Prostate gland (tissue), 2 donors: Measurements from ENCODE around the gene CALHM4. TPM values are rescaled to one million over a fixed set of nuclear protein-coding genes. Genes with fewer than 3 reads are reported as not detected.
A peak's percentile ranks its signal among the peaks of the same experiment; 100 is the strongest.

Experiments used
- DNase-seq: peaks from one replicate; pipeline ENCODE4 v3.0.0-alpha.2; 2019; ENCODE audit warnings: low spot score
- H3K27ac ChIP-seq, 2 donors: fragments of 200-600 bp; sonication (generic); 2 replicates each; pipeline ENCODE4 v1.5.1; 2017 to 2019
- H3K27me3 ChIP-seq: fragments of 200-600 bp; sonication (generic); replicated peaks from 2 replicates; pipeline ENCODE4 v1.5.1; 2019; ENCODE audit not compliant: insufficient read depth
- H3K36me3 ChIP-seq, 2 donors: fragments of 200-600 bp; sonication (generic); 1 replicate in 1 of 2; 2 replicates in 1 of 2; pipeline versions ENCODE4 v1.5.1 to v1.8.1; 2017 to 2019
- H3K4me1 ChIP-seq: fragments of 200-600 bp; sonication (generic); replicated peaks from 2 replicates; pipeline ENCODE4 v1.5.1; 2019
- H3K4me3 ChIP-seq, 2 donors: fragments of 200-600 bp; sonication (generic); 2 replicates each; pipeline ENCODE4 v1.5.1; 2017 to 2019
- H3K9me3 ChIP-seq: fragments of 200-600 bp; sonication (generic); 2 replicates; pipeline ENCODE4 v1.5.1; 2017
- CTCF ChIP-seq, 4 experiments: fragments of 200-600 bp in 2 of 4; fragments of 450-650 bp in 2 of 4; sonication (generic) in 2 of 4; IDR thresholded peaks; 1 replicate in 3 of 4; 2 replicates in 1 of 4; pipeline ENCODE4 v1.5.1; 2016 to 2019; ENCODE audit warnings: antibody characterized with exemption in 4 of 4, mild to moderate bottlenecking in 2 of 4, moderate library complexity in 2 of 4
- POLR2A ChIP-seq: fragments of 450-650 bp; IDR thresholded peaks from one replicate; pipeline ENCODE4 v1.6.1; 2016; ENCODE audit warnings: antibody characterized with exemption, mild to moderate bottlenecking
- POLR2AphosphoS5 ChIP-seq: sonication (generic); formaldehyde crosslinking; IDR thresholded peaks from one replicate; pipeline ENCODE4 v1.6.1; 2017; ENCODE audit warnings: antibody characterized with exemption
- WGBS: methylation state at CpG from one replicate; pipeline ENCODE4 v1.1.5; 2018; 5-methylcytosine and 5-hydroxymethylcytosine counted together
- intact Hi-C: fragments of 100-400 bp; cut with DNase I; formaldehyde crosslinking; loops from one replicate; pipeline ENCODE4 v1.14.2; 2022
- total RNA-seq, 2 donors: library from RNA; depleted of rRNA; stranded (reverse); fragments of >200 nt; gene quantifications; one replicate each; pipeline ENCODE4 v1.1.0, GENCODE V29; 2016

CALHM4 gene
- total RNA-seq, 2 donors from 2014 or later, result 0.57 TPM; not detected in 1

- H3K27me3 ChIP-seq, result no peaks in the 10 kb centered on the region
- H3K36me3 ChIP-seq, result no peaks in the 10 kb centered on the region
- H3K9me3 ChIP-seq, result no peaks in the 10 kb centered on the region
- intact Hi-C loops, result loop anchor here (10.0 kb wide), 1 partner anchor 50 kb away; the partner anchor contains the start of gene CALHM5
- no peak overlapping the region for H3K4me3 ChIP-seq
- H3K27ac ChIP-seq, result no peak overlapping the region
- no peak for DNase-seq
- 75% methylated on average over 7 of the region's 7 CpGs for WGBS
- H3K4me1 ChIP-seq, result no peaks in the 10 kb centered on the region
- TF ChIP-seq POLR2A, result no peak
- TF ChIP-seq POLR2AphosphoS5, result no peak
- TF ChIP-seq CTCF (IDR thresholded peaks at IDR 0.05), result no peak
Observed at GRCh38 chr6:116564311-116564710, 10.8 kb downstream of the CALHM4 start.

GRCh38 chr6:116564921-116565872 is 11.6 kb downstream of the CALHM4 start:
- no peaks in the 10 kb centered on the region for H3K36me3 ChIP-seq
- 62% methylated on average over 42 of the region's 42 CpGs for WGBS
- no peaks in the 10 kb centered on the region for H3K9me3 ChIP-seq
- H3K4me3 ChIP-seq, result peak overlapping the region; percentile 14 to 19
- no peaks in the 10 kb centered on the region for H3K4me1 ChIP-seq
- TF ChIP-seq CTCF (IDR thresholded peaks at IDR 0.05) (no peak), POLR2A (no peak), POLR2AphosphoS5 (no peak)
- intact Hi-C loops, result loop anchor here (5.0 to 10.0 kb wide), 2 partner anchors 50 to 293 kb away; partner anchors contain the start of gene CALHM5
- no peak for DNase-seq
- no peaks in the 10 kb centered on the region for H3K27me3 ChIP-seq
- H3K27ac ChIP-seq, result no peak overlapping the region

- H3K4me1 ChIP-seq, result peaks cover 6% of the 10 kb centered on the region
- TF ChIP-seq POLR2AphosphoS5 (peak; percentile 36), CTCF (IDR thresholded peaks at IDR 0.05) (no peak), POLR2A (no peak)
- no peaks in the 10 kb centered on the region for H3K27me3 ChIP-seq
- no peak overlapping the region for H3K27ac ChIP-seq
- no peak overlapping the region for H3K4me3 ChIP-seq
- intact Hi-C loops, result loop anchor here (5.0 to 10.0 kb wide), 2 partner anchors 53 to 296 kb away; partner anchors contain the start of gene CALHM5
- H3K9me3 ChIP-seq, result no peaks in the 10 kb centered on the region
- no peak for DNase-seq
- H3K36me3 ChIP-seq, result no peaks in the 10 kb centered on the region
Observed at GRCh38 chr6:116568111-116568510, 14.6 kb downstream of the CALHM4 start.

DNA sequence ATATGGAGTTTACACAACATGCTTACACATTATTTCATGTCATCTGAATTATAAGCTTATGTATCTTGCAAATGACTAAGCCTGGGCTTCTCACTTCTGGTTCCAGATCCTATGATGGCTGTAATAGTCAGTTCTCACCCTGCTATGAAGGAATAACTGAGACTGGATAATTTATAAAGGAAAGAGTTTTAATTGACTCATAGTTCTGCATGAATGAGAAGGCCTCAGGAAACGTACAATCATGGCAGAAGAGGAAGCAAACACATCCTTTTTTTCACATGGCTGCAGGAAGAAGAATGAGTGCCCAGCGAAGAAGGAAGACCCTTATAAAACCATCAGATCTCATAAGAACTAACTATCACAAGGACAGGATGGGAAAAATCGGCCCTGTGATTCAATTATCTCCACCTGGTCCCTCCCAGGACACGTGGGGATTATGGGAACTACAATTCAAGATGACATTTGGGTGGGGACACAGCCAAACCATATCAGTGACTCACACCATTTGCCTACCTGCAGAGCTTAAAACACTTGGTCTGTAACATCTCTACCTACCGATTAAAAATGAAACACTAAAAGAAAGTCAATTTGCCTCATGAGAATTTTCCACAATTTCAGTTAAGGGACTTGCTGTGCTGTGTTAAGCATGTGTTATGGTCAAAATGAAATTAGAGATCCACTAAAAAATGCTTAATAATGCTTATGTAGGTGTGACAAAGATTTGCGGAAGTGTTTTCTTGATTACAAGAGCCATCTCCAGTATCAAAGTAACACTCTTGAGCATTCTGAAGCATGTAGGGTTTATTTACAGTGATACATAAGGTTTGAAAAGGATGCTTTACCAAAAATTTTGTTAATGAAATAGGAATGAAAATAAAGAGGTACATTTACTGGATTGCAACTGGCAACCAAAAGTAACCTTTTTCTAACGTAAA is 15.5 kb downstream of the CALHM4 start:
- H3K27ac ChIP-seq, result no peak overlapping the region
- H3K9me3 ChIP-seq, result no peaks in the 10 kb centered on the region
- no peak overlapping the region for H3K4me3 ChIP-seq
- intact Hi-C loops, result loop anchor here (5.0 to 10.0 kb wide), 2 partner anchors 54 to 297 kb away; partner anchors contain the start of gene CALHM5
- no peaks in the 10 kb centered on the region for H3K27me3 ChIP-seq
- WGBS, result 59% methylated on average over 7 of the region's 7 CpGs
- H3K36me3 ChIP-seq, result no peaks in the 10 kb centered on the region
- no peak for DNase-seq
- TF ChIP-seq POLR2A, result no peak
- TF ChIP-seq POLR2AphosphoS5, result no peak
- no peak for TF ChIP-seq CTCF (IDR thresholded peaks at IDR 0.05)
- H3K4me1 ChIP-seq, result peaks cover 6% of the 10 kb centered on the region
